ENCODE results near the gene NME1. TPM values are rescaled to one million over a fixed set of nuclear protein-coding genes. Genes with fewer than 3 reads are reported as not detected.
A peak's percentile ranks its signal among the peaks of the same experiment; 100 is the strongest.
"Not testable (repeated sequence)": the region's sequence is repeated elsewhere in the genome, so short reads cannot be mapped to it uniquely, and the experiment has no call there.

Gene NME1
- total RNA-seq (100 to 1,000 TPM in 1 of 2 donors, 10 to 100 TPM in 1; 14.6 to 105 TPM), polyA plus RNA-seq (100 to 1,000 TPM; 182 to 201 TPM)
- long read RNA-seq, donor 1, transcript NME1-203 (5 exons, 940 nt) = major isoform, 72 of 87 reads
- long read RNA-seq, donor 1, partial matches to known transcripts = 13 of 87 reads
- long read RNA-seq, donor 1, other reads (novel, unspliced or antisense) = 0 of 87 reads
- long read RNA-seq, donor 2, transcript NME1-203 (5 exons, 940 nt) = major isoform, 31 of 51 reads
- long read RNA-seq, donor 2, partial matches to known transcripts = 19 of 51 reads
- long read RNA-seq, donor 2, other reads (novel, unspliced or antisense) = 0 of 51 reads
- long read RNA-seq, donor 3, transcript NME1-203 (5 exons, 940 nt) = major isoform, 51 of 51 reads
- long read RNA-seq, donor 3, partial matches to known transcripts = 0 of 51 reads
- long read RNA-seq, donor 3, other reads (novel, unspliced or antisense) = 0 of 51 reads
- long read RNA-seq, donor 4, transcript NME1-203 (5 exons, 940 nt) = major isoform, 51 of 68 reads
- long read RNA-seq, donor 4, partial matches to known transcripts = 17 of 68 reads
- long read RNA-seq, donor 4, other reads (novel, unspliced or antisense) = 0 of 68 reads
- long read RNA-seq, donor 5, transcript NME1-203 (5 exons, 940 nt) = major isoform, 82 of 101 reads
- long read RNA-seq, donor 5, partial matches to known transcripts = 15 of 101 reads
- long read RNA-seq, donor 5, other reads (novel, unspliced or antisense) = 0 of 101 reads

GRCh38 chr17:51153210-51154072 is at the start of gene NME1:
Gene NME1 (plus strand): TSS chr17:51153559. CDS start chr17:51155655, 2,096 bp downstream.
- Histone ChIP-seq H3K27ac (ENCODE audit: low read depth in 1 of 2, low read length in 1 of 2) (peak within 1 kb of the TSS; percentile 81 to 92), H3K9me3 (ENCODE audit: control insufficient read depth in 4 of 4, insufficient read depth in 3 of 4, low read length in 3 of 4) (no peaks in the 10 kb centered on the region)
- 0% methylated on average over 60 of the region's 60 CpGs for WGBS, 2 donors

GRCh38 chr17:51107778-51108177 is 45.6 kb upstream of the NME1 start:
- H3K4me1 ChIP-seq (ENCODE audit: control insufficient read depth in 5 of 5, insufficient read depth in 5 of 5, low read length in 5 of 5) = peaks cover 0 to 4% (median 0%) of the 10 kb centered on the region in 5 donors
- TF ChIP-seq CTCF (IDR thresholded peaks at IDR 0.05; ENCODE audit: control extremely low read depth, extremely low read depth) = no peak
- peaks cover 0 to 7% (median 0%) of the 10 kb centered on the region in 4 donors for H3K36me3 ChIP-seq (ENCODE audit: control insufficient read depth in 4 of 4, insufficient read depth in 4 of 4, low read length in 4 of 4)
- H3K9me3 ChIP-seq (ENCODE audit: control insufficient read depth in 4 of 4, insufficient read depth in 3 of 4, low read length in 3 of 4) = no peaks in the 10 kb centered on the region
- ATAC-seq (ENCODE audit: insufficient read depth, low FRiP score) (no peak), DNase-seq (peak in 1 of 3 donors; percentile 18)
- no peak overlapping the region for H3K9ac ChIP-seq (ENCODE audit: insufficient read depth in 1 of 2, low read length in 2 of 2)
- no peak overlapping the region for H3K27ac ChIP-seq (ENCODE audit: low read depth in 1 of 2, low read length in 1 of 2)
- H3K4me3 ChIP-seq = no peak overlapping the region
- no peaks in the 10 kb centered on the region for H3K27me3 ChIP-seq (ENCODE audit: control insufficient read depth in 3 of 3, insufficient read depth in 3 of 3, low read length in 2 of 3)
- 83 to 100% methylated on average over 1 of the region's 1 CpG for WGBS, 2 donors

More at GRCh38 chr17:51153210-51154072, at the start of gene NME1:
- peak; percentile 84 for TF ChIP-seq CTCF (IDR thresholded peaks at IDR 0.05; ENCODE audit: control extremely low read depth, extremely low read depth)
- H3K36me3 ChIP-seq (ENCODE audit: control insufficient read depth in 4 of 4, insufficient read depth in 4 of 4, low read length in 4 of 4) = peaks cover 0 to 7% (median 5%) of the 10 kb centered on the region in 4 donors
- H3K4me1 ChIP-seq (ENCODE audit: control insufficient read depth in 5 of 5, insufficient read depth in 5 of 5, low read length in 5 of 5) = peaks cover 2 to 14% (median 7%) of the 10 kb centered on the region in 5 donors
- DNase-seq = peak; percentile 98 to 100 (median 100)
- no peaks in the 10 kb centered on the region for H3K27me3 ChIP-seq (ENCODE audit: control insufficient read depth in 3 of 3, insufficient read depth in 3 of 3, low read length in 2 of 3)
- ATAC-seq (ENCODE audit: insufficient read depth, low FRiP score) = peak; percentile 95
- H3K9ac ChIP-seq (ENCODE audit: insufficient read depth in 1 of 2, low read length in 2 of 2) = peak within 1 kb of the TSS; percentile 77 to 94
- peak within 1 kb of the TSS; percentile 73 for H3K4me3 ChIP-seq

- ATAC-seq (ENCODE audit: insufficient read depth, low FRiP score) (peak; percentile 72), DNase-seq (peak; percentile 34 to 67 (median 45))
- H3K9me3 ChIP-seq (ENCODE audit: control insufficient read depth in 4 of 4, insufficient read depth in 3 of 4, low read length in 3 of 4); H3K27me3 ChIP-seq (ENCODE audit: control insufficient read depth in 3 of 3, insufficient read depth in 3 of 3, low read length in 2 of 3); H3K4me3 ChIP-seq; H3K9ac ChIP-seq (ENCODE audit: insufficient read depth in 1 of 2, low read length in 2 of 2); H3K4me1 ChIP-seq (ENCODE audit: control insufficient read depth in 5 of 5, insufficient read depth in 5 of 5, low read length in 5 of 5); H3K36me3 ChIP-seq (ENCODE audit: control insufficient read depth in 4 of 4, insufficient read depth in 4 of 4, low read length in 4 of 4): not testable (repeated sequence)
- H3K27ac ChIP-seq (ENCODE audit: low read depth in 1 of 2, low read length in 1 of 2) = peak overlapping the region in 1 of 2 donors; percentile 10
- 54 to 62% methylated on average over 16 of the region's 16 CpGs for WGBS, 2 donors
These were observed 40.8 kb upstream of the NME1 start for GRCh38 chr17:51112303-51113222.

Data from lung (tissue), 16 donors.